Heart left ventricle (tissue), 13 donors: Measurements from ENCODE around the gene NECAP2.

Experiments used
- POLR2A ChIP-seq, 2 donors: fragments of 450-650 bp; IDR thresholded peaks; one replicate each; pipeline ENCODE4 v1.6.1; 2017; ENCODE audit warnings: antibody characterized with exemption in 2 of 2, mild to moderate bottlenecking in 2 of 2, moderate library complexity in 2 of 2
- TF ChIP-seq, protein P1 (sequence below), 12 donors: fragments of 200-600 bp; sonication (generic) in 4 of 12; IDR thresholded peaks; one replicate each; pipeline versions ENCODE4 v1.5.0 to v1.8.0; 2018 to 2022; ENCODE audit warnings: antibody characterized with exemption in 12 of 12, mild to moderate bottlenecking in 5 of 12
- donor health status: ischemic (EF 13 %, LVEDD 7.1; RV severe dilation, severe dysfunction).
- donor health status: DM: no; HTN: yes; CAD: no.
- donor health status: DM: no; HTN: no; CAD: no.
- donor health status: ischemic (EF 25% LVEDD 6.9; RV normal size, moderate dysfunction).
- donor health status: ischemic (EF 25% LVEDD 5.7; RV mildly dilated, moderate dysfunction).
- donor health status: ischemic (EF 35%, LVEDD 5.7; RV mildly dilated, moderate dysfunction).
- donor health status: nonischemic (EF 11% LVEDD 7.7; RV severe dilation, severe dysfunction).
- donor health status: DM: yes; HTN: yes; CAD: no.
- donor health status: PGD.
- donor health status: ischemic (EF 29% LVEDD 5.4; RV normal size, mild dysfunction).
- donor health status: nonischemic (EF 23%, LVEDD 6.1; RV moderate dilation, normal function).

DNA sequence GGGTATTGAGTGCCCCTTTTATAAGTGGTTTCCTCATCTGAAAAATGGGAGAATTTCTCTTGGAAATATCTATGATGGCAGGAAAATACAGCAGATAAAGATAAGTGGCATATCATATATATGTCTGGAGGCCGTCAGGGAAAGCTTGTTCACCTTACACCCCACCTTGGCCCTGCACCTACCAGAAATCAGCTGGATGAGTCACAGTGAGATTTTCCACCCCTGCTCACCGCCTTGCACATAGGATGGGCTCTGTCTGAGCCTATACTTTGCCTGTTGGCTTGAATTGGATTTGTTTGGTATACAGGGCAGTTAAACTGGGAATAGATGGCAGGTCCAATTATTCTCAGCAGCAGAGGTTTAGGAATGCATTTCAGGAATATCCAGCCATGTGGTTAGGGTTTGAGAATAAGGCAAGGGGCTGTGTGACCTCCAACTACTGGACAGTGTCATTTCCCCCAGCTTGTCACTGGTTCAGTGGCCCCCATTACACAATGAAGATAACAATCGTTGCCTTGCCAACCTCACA, 3.5 kb upstream of the NECAP2 start, which contains the start of gene SPATA21:
- TF ChIP-seq, protein P1, sequence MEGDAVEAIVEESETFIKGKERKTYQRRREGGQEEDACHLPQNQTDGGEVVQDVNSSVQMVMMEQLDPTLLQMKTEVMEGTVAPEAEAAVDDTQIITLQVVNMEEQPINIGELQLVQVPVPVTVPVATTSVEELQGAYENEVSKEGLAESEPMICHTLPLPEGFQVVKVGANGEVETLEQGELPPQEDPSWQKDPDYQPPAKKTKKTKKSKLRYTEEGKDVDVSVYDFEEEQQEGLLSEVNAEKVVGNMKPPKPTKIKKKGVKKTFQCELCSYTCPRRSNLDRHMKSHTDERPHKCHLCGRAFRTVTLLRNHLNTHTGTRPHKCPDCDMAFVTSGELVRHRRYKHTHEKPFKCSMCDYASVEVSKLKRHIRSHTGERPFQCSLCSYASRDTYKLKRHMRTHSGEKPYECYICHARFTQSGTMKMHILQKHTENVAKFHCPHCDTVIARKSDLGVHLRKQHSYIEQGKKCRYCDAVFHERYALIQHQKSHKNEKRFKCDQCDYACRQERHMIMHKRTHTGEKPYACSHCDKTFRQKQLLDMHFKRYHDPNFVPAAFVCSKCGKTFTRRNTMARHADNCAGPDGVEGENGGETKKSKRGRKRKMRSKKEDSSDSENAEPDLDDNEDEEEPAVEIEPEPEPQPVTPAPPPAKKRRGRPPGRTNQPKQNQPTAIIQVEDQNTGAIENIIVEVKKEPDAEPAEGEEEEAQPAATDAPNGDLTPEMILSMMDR (IDR thresholded peaks at IDR 0.05) = no peak
- no peak for TF ChIP-seq POLR2A (IDR thresholded peaks at IDR 0.05)
